CD4-positive, alpha-beta T cell treated with Interleukin-17A for 1 hour (primary cell): Measurements from ENCODE around the gene GABARAPL2.
"Not testable (repeated sequence)": the region's sequence is repeated elsewhere in the genome, so short reads cannot be mapped to it uniquely, and the experiment has no call there.

Source experiments
- DNase-seq: peaks from one replicate; pipeline ENCODE4 v3.0.0-alpha.2; 2020

GABARAPL2 gene

GRCh38 chr16:75566040-75566757, at the start of gene GABARAPL2:
Gene GABARAPL2 (plus strand): TSS chr16:75566379. CDS start chr16:75566487, 108 bp downstream.
- DNase-seq = peak; percentile 93

DNA sequence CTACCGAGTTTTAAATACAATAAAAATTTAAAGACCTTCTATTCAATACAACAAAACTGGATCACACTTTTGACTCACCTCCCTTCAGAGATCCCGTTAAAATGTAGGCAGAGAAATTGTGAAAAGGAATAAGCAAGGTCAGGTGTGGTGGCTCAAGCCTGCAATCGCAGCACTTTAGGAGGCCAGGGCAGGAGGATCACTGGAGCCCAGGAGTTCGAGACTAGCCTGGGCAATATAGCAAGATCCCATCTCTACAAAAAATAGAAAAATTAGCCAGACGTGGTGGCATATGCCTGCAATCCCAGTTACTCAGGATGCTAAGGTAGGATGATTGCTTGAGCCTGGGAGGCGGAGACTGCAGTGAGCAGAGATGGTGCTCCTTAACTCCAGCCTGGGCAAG, 47.0 kb upstream of the GABARAPL2 start:
- no peak for DNase-seq

GRCh38 chr16:75526032-75526790, 40.0 kb upstream of the GABARAPL2 start:
- no peak for DNase-seq

DNA sequence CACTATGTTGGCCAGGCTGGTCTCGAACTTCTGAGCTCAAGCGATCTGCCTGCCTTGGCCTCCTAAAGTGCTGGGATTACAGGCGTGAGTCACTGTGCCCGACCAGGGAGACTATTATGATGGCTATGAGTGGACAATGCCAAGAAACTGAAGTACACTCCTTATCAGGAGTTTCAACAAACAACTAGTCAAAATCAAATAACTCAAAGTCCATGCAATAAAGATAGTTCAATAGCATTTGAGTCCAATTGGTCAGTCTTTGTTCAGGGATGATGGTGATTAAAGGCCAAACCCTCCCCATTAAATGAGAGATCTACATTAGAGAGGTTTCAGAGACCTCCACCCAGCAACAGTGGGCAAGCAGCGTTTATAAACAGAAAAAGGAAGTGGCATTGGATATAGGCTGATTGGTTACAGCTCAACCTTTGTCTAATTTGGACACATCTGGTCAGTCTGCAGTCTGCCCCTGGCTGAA, 38.3 kb upstream of the GABARAPL2 start:
- no peak for DNase-seq

DNA sequence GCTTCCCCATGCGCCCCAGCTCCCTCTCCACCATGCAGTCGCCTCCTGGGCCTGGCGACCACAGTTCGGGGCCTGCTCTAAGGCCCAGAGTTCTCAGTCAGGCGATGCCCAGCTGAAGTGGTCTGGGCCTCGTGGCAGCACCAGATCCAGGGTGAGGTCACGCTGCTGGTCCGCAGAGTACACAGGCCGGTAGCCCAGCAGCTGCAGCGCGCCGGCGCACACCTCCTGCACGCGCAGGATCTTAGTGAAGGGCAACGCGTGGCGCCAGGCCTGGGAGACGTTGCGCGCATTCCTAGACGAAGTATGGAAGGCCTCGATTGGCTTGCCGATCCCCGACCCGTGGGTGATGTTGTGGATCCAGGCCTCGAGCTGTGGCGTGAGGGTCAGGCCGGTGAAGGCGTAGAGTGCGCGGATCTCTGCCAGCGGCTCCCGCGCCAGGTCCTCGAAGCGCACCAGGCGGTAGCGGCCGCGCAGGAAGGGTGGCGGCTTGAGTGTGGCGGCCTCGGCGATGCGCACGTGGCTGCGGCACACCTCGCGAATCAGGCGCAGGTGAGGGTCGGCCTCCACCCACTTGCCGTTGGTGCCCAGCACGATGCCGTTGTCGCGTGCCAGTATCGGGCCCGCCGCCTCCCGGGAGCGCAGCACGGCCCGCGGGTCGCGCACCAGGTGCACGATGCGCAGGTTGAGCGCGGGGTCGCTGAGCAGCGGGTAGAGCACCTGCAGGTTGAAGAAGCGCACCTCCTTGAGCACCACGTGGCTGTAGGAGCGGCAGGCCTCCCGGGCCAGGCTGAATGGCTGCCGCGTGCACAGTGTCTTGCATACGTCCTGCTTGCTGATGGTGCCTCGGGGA, 36.9 kb upstream of the GABARAPL2 start:
- DNase-seq = no peak

DNA sequence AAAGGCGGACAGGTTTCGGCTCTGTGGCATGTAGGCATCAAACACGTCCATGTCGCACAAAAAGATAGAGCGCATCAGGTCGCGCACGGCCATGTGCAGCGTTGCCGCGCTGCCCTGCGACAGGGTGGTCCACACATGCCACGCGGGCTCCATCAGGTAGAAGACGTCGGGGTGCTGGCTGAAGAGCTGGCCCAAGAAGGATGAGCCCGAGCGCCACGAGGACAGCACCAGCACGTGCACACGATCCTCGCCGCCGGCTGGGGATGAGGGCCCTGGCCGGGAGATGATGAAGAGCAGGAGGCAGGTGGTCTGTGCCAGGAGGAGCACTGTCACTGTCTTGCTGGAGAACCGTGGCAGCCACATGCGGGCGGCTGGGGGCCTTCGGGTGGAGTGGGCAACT, 36.2 kb upstream of the GABARAPL2 start:
- no peak for DNase-seq

GRCh38 chr16:75532142-75532765, 33.9 kb upstream of the GABARAPL2 start:
- DNase-seq = no peak

- no peak for DNase-seq
Observed at GRCh38 chr16:75532791-75533190, 33.4 kb upstream of the GABARAPL2 start.

DNA sequence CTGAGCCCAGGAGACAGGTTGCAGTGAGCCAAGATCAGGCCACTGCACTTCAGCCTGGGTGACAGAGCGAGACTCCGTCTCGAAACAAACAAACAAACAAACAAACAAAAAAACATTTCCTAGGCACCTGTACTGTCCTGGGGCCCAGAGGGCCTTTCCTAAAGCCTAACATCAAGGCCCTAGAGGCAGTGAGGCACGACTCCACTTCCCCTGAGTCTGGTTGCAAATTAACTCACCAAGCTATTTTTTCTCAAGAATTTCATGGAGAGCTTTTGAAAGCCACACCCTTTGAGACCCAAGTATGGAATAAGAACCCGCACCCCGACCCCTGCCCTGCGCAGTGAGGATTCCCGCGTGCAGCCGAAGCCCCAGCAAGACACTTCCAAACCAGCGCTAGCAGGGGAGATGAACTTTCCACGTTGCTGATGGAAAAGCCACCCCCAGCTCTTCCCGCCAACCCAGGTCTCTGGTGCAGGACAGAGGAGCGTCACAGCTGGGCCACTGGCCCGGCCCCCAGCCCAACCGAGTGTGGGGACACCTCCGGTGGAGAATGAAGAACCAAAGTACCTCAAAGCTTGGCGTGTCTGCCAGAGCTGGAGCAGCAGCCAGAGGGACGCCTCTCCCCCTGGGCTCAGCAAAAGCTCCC, 31.5 kb upstream of the GABARAPL2 start:
- no peak for DNase-seq

DNA sequence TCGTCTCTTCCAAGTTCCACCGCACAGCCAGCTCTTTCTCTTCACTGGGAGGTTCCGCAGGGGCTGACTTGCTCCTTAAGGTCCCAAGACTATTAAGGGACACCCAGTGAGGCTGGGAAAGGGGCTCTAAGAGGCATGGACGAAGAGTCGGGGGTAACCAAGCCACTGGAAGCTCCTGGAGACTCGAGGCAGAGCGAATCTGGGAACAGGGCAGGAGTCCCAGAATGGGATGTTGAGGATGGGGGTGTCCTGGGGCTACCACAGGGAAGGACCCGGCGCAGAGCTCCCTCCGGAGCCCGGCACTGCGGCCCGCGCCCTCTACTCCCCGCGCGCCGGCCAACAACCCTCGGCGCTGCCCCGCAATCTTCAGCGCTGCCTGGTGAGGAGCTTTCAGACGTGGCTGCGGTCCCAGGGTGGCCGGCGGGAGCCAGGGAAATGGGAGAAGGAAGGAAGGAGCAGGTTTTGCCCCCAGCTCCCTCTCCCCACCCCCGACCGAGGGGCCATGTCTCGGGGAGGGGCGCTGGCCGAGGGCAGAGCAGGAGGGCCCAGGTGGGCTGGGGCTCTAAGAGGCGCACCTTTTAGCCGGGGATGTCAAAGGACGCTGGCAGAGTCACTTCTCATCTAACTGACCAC, 30.9 kb upstream of the GABARAPL2 start:
- DNase-seq = no peak

DNA sequence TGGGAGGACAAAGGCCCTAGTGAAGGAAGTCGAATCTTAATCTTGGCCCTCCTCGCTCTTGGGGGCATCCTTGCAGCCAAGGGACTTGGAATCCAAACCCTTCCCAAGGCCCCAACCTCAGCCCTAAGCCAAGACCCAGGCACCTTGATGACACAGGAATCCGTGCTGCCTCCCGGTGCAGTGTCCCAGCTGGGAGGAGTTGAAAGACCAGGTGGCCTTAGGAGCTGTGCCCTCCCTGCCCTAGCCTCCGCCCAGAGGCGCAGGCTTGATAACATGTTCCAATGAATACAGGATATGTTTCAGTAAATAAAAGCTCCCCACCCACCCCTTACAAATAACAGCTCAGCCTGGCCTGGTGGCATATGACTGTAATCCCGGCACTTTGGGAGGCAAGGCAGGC, 30.3 kb upstream of the GABARAPL2 start, which contains the start of gene CHST5:
Gene CHST5, minus strand, starts transcription at position 208 of the 400 bp plus-strand sequence. CDS start 5,724 bp downstream, outside the sequence.
- no peak for DNase-seq

DNA sequence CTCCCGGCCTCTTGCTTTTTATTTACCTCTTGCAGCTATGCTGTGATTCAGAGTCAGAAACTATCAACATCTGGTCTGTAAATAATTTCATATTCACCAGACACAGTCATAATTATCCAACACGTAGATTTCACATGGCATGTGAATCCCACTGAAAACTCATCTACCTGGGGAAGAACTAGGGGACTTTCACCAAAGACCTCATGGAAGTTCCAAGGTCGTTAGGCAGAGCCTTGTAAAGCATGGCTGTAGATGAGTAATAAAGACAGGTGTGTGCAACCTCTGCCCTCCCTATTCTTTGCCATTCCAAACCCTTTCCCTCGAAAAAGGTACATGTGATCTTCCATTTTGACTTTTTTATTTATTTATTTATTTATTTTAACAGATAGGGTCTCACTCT, 28.4 kb upstream of the GABARAPL2 start:
- DNase-seq = no peak

GRCh38 chr16:75538882-75539565, 27.2 kb upstream of the GABARAPL2 start:
- DNase-seq = not testable (repeated sequence)

GRCh38 chr16:75541236-75541635, 24.9 kb upstream of the GABARAPL2 start:
- DNase-seq = no peak

GRCh38 chr16:75542462-75542861, 23.7 kb upstream of the GABARAPL2 start:
- not testable (repeated sequence) for DNase-seq

DNA sequence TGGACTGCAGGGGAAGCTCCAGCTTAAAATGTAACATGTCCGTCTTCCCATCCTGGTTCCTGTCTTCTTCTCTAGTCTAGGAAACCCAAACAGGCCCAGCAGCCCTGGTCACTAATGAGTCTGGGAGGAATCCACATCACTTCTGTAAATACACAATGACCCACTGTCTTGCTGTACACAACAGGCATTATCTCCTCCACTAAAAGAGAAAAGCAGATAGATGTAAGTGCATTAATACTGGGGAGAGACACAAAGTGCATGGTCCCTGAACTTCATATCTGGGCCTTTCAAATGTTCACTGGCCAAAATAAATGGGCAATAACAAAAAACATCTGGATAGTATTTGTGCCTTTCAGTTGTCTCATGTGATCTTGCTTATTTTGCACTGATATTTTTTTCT, 20.3 kb upstream of the GABARAPL2 start:
- DNase-seq = not testable (repeated sequence)

DNA sequence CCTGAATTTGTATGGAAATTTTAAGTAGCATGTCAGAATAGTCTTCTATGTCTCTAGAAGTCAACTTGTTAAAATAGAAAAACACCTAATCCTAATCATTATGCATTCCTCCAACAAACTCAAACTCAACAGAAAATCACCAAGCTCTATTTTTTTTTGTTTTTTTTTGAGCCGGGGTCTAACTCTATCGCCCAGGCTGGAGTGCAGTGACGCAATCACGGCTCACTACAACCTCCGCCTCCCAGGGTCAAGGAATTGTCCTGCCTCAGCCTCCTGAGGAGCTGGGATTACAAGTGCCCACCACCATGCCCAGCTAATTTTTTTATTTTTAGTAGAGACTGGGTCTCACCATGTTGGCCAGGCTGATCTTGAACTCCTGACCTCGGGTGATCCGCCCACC, 19.9 kb upstream of the GABARAPL2 start:
- DNase-seq = no peak

DNA sequence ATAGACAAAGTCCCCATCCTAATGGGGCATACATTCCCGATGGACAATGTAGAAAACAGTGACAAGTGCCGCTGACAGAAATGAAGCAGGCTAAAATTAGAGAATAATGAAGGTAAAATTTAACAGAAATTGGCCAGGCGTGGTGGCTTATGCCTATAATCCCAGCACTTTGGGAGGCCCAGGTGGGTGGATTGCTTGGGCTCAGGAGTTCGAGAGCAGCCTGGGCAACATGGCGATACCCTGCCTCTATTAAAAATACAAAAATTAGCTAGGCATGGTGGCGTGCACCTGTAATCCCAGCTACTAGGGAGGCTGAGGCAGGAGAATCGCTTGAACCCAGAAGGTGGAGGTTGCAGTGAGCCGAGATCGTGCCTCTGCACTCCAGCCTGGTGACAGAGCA, 17.7 kb upstream of the GABARAPL2 start:
- not testable (repeated sequence) for DNase-seq

GRCh38 chr16:75550211-75550662, 15.9 kb upstream of the GABARAPL2 start:
- DNase-seq = peak; percentile 60

- DNase-seq = no peak
Observed at GRCh38 chr16:75552951-75553350, 13.2 kb upstream of the GABARAPL2 start.

DNA sequence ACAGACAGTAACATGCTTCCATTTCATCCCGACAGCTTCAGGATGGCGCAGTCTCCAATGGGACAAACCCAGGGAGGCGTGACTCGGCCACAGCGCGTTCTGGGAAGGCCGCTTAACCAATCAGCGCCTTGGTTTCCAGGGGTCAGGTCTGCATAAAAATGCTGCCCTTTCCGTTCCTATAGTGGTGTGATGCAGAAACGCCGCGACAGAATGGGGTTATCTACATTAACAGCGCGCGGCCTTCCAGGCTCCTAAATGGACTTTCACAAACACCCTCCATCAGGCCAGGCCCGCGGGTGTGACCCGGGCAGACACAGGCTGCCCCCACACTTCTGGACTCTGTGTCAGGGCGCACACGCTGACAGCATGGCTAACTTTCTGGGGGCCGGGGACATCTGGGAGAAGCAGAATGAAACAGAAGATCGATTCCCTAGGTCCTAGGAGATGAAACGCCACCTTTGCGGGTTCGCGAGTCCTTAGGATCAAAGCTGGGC, 10.9 kb upstream of the GABARAPL2 start:
- DNase-seq = peak; percentile 16
